HepG2 (cell line): ENCODE data around the gene ARHGAP5. TPM values are rescaled to one million over a fixed set of nuclear protein-coding genes. Genes with fewer than 3 reads are reported as not detected.

Source experiments
- ATAC-seq: fragments of 200-7000 bp; cut with Tn5 transposase; 3 replicates; pipeline ENCODE4 v1.9.1; 2020; ENCODE audit warnings: mild to moderate bottlenecking, moderate library complexity
- BruUV-seq: library from RNA; stranded (reverse); fragments of 400-500 nt; replicated peaks from 2 replicates; lab custom pipeline; 2021; lab: Mats Ljungman, UMichigan
- CTCF ChIA-PET: fragments of 300-600 bp; formaldehyde crosslinking; extraction: SDS; loops from one replicate; lab custom pipeline; 2021; ENCODE audit warnings: low total read pairs, inconsistent platforms, low intra/inter-chr PET ratio; lab: Yijun Ruan, JAX
- POLR2A ChIA-PET: fragments of 350-600 bp; sonication (Branson Sonifier 250); formaldehyde crosslinking; loops from one replicate; lab custom pipeline; 2020; ENCODE audit warnings: antibody characterized with exemption, inconsistent platforms; lab: Yijun Ruan, JAX
- DNase-seq: peaks from one replicate; pipeline ENCODE4 v3.0.0-alpha.2; 2015; ENCODE audit warnings: low spot score
- FAIRE-seq: peaks from 3 replicates; lab custom pipeline; 2011; peaks lifted over from hg19 to GRCh38; lab: Jason Lieb, UNC
- H2AFZ ChIP-seq: one replicate; pipeline ENCODE4 v1.6.1; 2011; ENCODE audit warnings: low read length, inconsistent platforms
- H3K27ac ChIP-seq: fragments of 300-600 bp; 3 replicates; pipeline ENCODE4 v1.8.0; 2011; ENCODE audit warnings: mixed run types, mild to moderate bottlenecking, mixed read lengths, low read length, inconsistent platforms; ENCODE audit not compliant: insufficient read depth; ENCODE audit errors: extremely low read length
- H3K27me3 ChIP-seq, 2 experiments: fragments of 200-600 bp in 1 of 2; 2 replicates in 1 of 2; 3 replicates in 1 of 2; pipeline versions ENCODE4 v1.6.0 to v1.8.0; 2011; ENCODE audit warnings: low read length in 2 of 2, mild to moderate bottlenecking in 2 of 2, moderate library complexity in 2 of 2, inconsistent platforms in 1 of 2; ENCODE audit not compliant: insufficient read depth in 2 of 2, control insufficient read depth in 1 of 2
- H3K36me3 ChIP-seq, 2 experiments: fragments of 200-600 bp in 1 of 2; replicated peaks in 1 of 2; 2 replicates in 1 of 2; 3 replicates in 1 of 2; pipeline versions ENCODE4 v1.5.1 to v1.8.0; 2011; ENCODE audit warnings: low read length in 2 of 2, inconsistent platforms in 1 of 2; ENCODE audit not compliant: insufficient read depth in 2 of 2, control insufficient read depth in 1 of 2
- H3K4me1 ChIP-seq: 2 replicates; pipeline ENCODE4 v1.5.1; 2012; ENCODE audit warnings: low read length, inconsistent platforms; ENCODE audit not compliant: insufficient read depth
- H3K4me2 ChIP-seq: 2 replicates; pipeline ENCODE4 v1.6.0; 2011; ENCODE audit warnings: low read depth, low read length, inconsistent platforms
- H3K4me3 ChIP-seq, 3 experiments: fragments of 200-600 bp in 1 of 3; sonication (generic), shearing (Covaris generic) in 1 of 3; replicated peaks in 1 of 3; 2 replicates each; pipeline ENCODE4 v1.5.1; 2011 to 2016; ENCODE audit warnings: low read length in 3 of 3, inconsistent platforms in 2 of 3, low read depth in 2 of 3, mild to moderate bottlenecking in 2 of 3, control low read depth in 1 of 3, mixed read lengths in 1 of 3; ENCODE audit not compliant: insufficient read depth in 1 of 3
- H3K79me2 ChIP-seq: one replicate; pipeline ENCODE4 v1.6.1; 2011; ENCODE audit warnings: low read length, inconsistent platforms; ENCODE audit not compliant: insufficient read depth
- H3K9ac ChIP-seq: 2 replicates; pipeline ENCODE4 v1.6.0; 2011; ENCODE audit warnings: mild to moderate bottlenecking, low read depth, low read length, inconsistent platforms; ENCODE audit not compliant: insufficient read depth
- H3K9me3 ChIP-seq: 2 replicates; pipeline ENCODE4 v1.5.1; 2012; ENCODE audit warnings: mild to moderate bottlenecking, low read length
- H4K20me1 ChIP-seq: 2 replicates; pipeline ENCODE4 v1.6.0; 2011; ENCODE audit warnings: inconsistent platforms, mild to moderate bottlenecking, low read length, moderate library complexity; ENCODE audit not compliant: insufficient read depth
- CENPT ChIP-seq: sonication (generic); formaldehyde crosslinking; IDR thresholded peaks from 2 replicates; pipeline ENCODE4 v1.8.0; 2022; ENCODE audit warnings: low read depth, mild to moderate bottlenecking, moderate library complexity, missing genetic modification reagents
- DBP ChIP-seq: sonication (generic); formaldehyde crosslinking; IDR thresholded peaks from 2 replicates; pipeline ENCODE4 v1.4.0; 2020; ENCODE audit warnings: missing genetic modification reagents; ENCODE audit errors: not compliant biosample characterization
- IRF9 ChIP-seq: sonication (generic); formaldehyde crosslinking; IDR thresholded peaks from 2 replicates; pipeline ENCODE4 v1.8.0; 2022; ENCODE audit warnings: missing genetic modification reagents, mild to moderate bottlenecking, borderline replicate concordance
- PPARG ChIP-seq: conservative IDR thresholded peaks from 2 replicates; pipeline ENCODE4 v1.6.1; 2016; ENCODE audit warnings: missing biosample characterization, missing genetic modification reagents
- ZNF552 ChIP-seq: sonication (generic); formaldehyde crosslinking; IDR thresholded peaks from 2 replicates; pipeline ENCODE4 v1.9.0; 2022; ENCODE audit warnings: missing genetic modification reagents, mild to moderate bottlenecking, borderline replicate concordance
- WGBS: methylation state at CpG from one replicate; pipeline ENCODE4 v1.1.6; 2017; ENCODE audit warnings: low lambda C conversion rate; 5-methylcytosine and 5-hydroxymethylcytosine counted together
- in situ Hi-C: cut with HindIII; loops from 2 replicates; pipeline ENCODE4 v1.10.0; 2017; ENCODE audit warnings: low pct_unique_long_range_greater_than_20kb; ENCODE audit not compliant: extremely low pct_ligation_motif_present
- intact Hi-C: fragments of 100-400 bp; cut with micrococcal nuclease; formaldehyde crosslinking; loops from one replicate; pipeline ENCODE4 v1.10.0; 2022; ENCODE audit not compliant: unreplicated experiment
- polyA plus RNA-seq, 8 experiments: library from polyadenylated mRNA; depleted of rRNA in 3 of 8; stranded (reverse) in 7 of 8; unstranded in 1 of 8; fragments of >200 nt; fragmentation: Illumina TruSeq in 4 of 8; extraction: Trizol in 4 of 8; gene quantifications; 2 replicates each; pipeline versions ENCODE4 v1.2.1 to v1.2.3, GENCODE V29; 2011 to 2016; ENCODE audit warnings: low read depth in 4 of 8, missing spikeins in 1 of 8, mixed read lengths in 1 of 8; ENCODE audit not compliant: insufficient read depth in 1 of 8
- total RNA-seq, 5 experiments: library from RNA; depleted of rRNA; stranded (reverse); fragments of >200 nt; fragmentation: Illumina TruSeq; extraction: Trizol; gene quantifications; 2 replicates each; pipeline ENCODE4 v1.2.3, GENCODE V29; 2016; ENCODE audit warnings: low read depth in 1 of 5

ARHGAP5 gene
- total and polyA plus RNA-seq, 2 of the 13 experiments (the other 11 are each of a cell fraction or from before 2014, with no cell fraction given), result 33.7 to 144 TPM

GRCh38 chr14:32197919-32198318 lies 120.8 kb downstream of the ARHGAP5 start:
- 13% methylated on average over 1 of the region's 1 CpG for WGBS
- Histone ChIP-seq H2AFZ (no peak overlapping the region), H3K9me3 (no peaks in the 10 kb centered on the region), H3K9ac (no peak overlapping the region), H3K36me3 (no peaks in the 10 kb centered on the region), H3K27me3 (no peaks in the 10 kb centered on the region; a peak in 1 of 5 replicates), H3K79me2 (no peaks in the 10 kb centered on the region), H3K27ac (no peak overlapping the region), H4K20me1 (no peaks in the 10 kb centered on the region), H3K4me3 (no peak overlapping the region), H3K4me1 (peaks cover 9% of the 10 kb centered on the region), H3K4me2 (no peak overlapping the region)
- intact Hi-C loops (loop anchor here (5.0 kb wide), 2 partner anchors 36 to 56 kb away; no protein-coding TSS in a partner anchor), in situ Hi-C loops (no loop called here)
- no TSS peak for BruUV-seq
- CTCF ChIA-PET, result no interaction called here
- TF ChIP-seq DBP (CRISPR knock-in tag) (no peak), CENPT (no peak), ZNF552 (CRISPR knock-in tag) (no peak), IRF9 (no peak), PPARG (no peak)
- ATAC-seq (no peak), FAIRE-seq (no peak), DNase-seq (no peak)
- POLR2A ChIA-PET, result no interaction called here
